Stimulated activated CD8-positive, alpha-beta memory T cell treated with anti-CD3 and anti-CD28 coated beads, Interleukin-15, amount 100 ng/mL, for 4 hours (primary cell): Measurements from ENCODE around the gene TAF13.
"Not testable (repeated sequence)": the region's sequence is repeated elsewhere in the genome, so short reads cannot be mapped to it uniquely, and the experiment has no call there.

Source experiments
- DNase-seq, 2 donors: peaks; one replicate each; pipeline ENCODE4 v3.0.0-alpha.2; 2020; ENCODE audit warnings: low read depth in 2 of 2

TAF13 gene

DNA sequence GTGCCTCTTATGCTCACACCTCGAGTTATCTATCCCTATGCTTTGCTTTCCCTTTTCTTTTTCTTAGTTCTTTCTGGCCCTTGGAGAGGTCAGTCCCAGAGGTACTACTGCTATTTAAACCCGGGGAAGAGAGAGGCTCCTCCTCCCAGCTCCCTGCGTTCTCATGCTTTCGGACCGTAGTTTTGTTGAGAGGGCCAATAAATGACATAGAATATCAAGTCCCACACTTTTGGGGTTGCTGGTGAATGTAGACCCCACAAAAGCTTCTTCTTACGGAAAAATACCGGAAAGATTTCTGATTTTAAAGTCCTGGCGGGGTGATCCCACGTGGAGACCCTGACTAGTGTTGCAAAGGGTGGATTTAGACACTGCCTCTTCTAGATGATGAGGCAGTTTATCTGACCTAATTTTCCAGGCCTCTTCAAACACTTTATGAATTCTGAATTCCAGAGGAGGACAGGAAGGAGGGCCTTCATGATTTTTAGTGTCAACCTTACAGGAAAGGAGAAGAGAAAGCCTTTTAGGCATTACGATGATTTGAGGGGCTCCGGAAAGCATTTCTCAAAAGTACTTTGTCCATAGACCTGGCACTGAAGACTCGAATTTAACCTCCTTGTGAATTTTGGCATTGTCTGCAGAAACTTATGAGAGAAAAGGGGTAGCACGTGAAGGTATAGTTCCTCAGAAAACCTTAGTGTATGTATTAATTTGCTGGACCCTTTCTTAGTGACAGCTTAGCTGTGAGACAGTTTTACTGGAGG is 15.5 kb upstream of the TAF13 start:
- no peak for DNase-seq

- peak; percentile 69 to 75 for DNase-seq
Observed at GRCh38 chr1:109090196-109091077, 14.6 kb upstream of the TAF13 start, which contains the start of gene TMEM167B. TSS of gene TMEM167B (plus strand) at chr1:109090764. CDS start at chr1:109090873, 109 bp downstream.

DNA sequence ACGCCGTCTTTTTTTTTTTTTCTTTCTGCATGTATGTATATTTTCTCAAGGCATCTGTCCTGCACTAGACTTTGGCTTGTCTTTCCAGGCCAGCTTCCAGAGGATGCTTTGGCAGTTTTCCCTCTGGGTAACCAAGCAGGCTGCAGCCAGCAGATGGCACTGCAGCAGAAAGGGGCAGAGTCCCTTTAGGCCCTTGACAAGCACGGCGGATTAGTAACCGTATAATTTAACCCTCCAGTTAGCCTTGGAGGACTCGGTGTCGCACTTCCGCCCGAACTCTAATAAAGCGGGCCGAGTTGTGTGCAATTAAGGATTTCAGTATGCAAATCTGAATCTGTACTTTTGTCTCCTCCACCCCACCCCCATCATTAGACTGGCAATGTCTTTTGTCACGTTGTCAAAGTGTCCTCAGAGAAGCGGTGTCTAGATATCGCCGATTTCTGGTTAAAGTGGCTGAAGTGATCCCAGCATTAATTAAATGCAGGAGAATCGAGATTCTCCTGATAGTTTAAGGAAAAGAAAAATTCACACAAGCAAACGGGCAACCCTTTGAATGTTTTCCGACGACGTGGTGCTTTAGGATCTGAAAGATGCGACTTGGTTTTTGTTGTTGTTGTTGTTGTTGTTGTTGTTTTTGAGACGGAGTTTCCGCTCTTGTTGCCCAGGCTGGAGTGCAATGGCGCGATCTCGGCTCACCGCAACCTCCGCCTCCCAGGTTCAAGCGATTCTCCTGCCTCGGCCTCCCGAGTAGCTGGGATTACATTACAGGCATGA is 13.6 kb upstream of the TAF13 start:
- no peak for DNase-seq

DNA sequence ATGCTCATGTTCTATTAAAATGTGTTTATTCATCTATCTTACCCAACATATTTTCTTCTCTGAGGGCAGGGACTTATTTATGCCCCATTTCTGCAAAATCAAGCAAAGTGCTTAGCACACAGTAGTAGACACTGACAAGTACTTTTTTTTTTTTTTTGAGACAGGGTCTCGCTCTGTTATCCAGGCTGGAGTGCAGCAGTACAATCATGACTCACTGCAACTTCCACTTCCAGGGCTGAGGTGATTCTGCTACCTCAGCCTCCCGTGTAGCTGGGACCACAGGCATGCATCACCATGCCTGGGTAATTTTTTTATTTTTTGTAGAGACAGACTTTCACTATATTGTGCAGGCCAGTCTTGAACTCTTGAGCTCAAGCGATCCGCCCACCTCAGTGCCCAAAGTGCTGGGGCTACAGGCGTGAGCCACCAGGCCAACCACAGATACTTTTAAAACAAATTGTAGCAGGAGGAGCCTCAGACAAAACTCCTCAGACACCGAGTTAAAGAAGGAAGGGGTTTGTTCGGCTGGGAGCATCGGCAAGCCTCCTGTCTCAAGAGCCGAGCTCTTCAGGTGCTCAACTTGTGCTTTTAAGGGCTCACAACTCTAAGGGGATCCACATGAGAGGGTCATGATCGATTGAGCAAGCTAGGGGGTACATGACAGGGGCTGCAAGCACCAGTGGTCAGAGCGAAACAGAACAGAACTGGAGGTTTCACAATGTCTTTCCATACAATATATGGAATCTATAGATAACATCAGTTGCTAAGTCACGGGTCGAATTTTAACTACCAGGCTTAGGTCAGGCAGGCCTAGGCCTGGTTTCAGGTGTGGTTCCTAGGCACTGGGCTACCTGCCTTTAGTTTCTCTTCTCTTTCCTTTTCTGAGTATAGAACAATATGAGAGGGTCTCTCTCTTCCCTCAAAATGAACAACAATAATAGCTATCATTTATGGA is 9.0 kb upstream of the TAF13 start:
- DNase-seq = no peak

GRCh38 chr1:109083923-109084322 is 8.1 kb upstream of the TAF13 start:
- DNase-seq = no peak

DNA sequence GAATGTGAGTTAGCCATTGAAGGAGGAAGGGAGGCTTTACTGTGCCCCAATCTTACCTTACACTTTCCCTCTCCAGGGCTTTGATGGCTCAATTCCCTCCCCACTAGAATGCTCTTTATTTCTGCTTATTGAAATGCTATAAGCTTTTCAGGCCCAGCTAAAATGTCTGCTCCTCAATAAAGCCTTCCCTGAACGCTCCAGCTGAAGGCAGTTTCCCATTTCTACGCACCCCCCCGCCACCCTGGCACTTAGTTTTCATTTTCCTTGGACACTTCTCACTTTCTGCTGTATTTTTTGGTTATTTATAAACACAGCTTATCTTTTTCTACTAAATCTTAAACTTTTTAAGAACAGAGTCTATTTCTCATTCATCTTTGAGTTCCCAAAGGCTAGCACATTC is 7.7 kb upstream of the TAF13 start:
- DNase-seq = no peak

- DNase-seq = no peak
Observed at GRCh38 chr1:109080441-109081082, 4.8 kb upstream of the TAF13 start.

DNA sequence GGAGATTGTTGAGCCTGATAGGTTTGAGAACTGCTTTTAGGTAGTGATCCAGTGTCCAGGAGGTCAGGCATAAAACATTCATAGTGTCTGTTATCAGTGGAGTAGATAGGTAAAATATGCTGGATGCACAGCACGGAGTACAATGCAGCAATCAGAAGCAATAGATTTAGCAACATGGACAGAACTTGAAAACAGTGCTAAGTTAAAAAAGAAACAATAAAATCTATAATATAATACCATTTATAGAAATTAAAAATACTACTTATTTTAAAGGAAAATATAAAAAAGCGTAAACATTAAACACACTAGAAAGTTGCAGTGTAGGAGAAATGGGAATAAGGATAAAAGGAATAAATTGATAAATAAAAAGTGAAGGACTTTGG is 3.4 kb upstream of the TAF13 start:
- DNase-seq = no peak

GRCh38 chr1:109078317-109078716 is 2.5 kb upstream of the TAF13 start:
- DNase-seq = no peak

GRCh38 chr1:109069294-109069693 is 6.5 kb downstream of the TAF13 start:
- no peak for DNase-seq

DNA sequence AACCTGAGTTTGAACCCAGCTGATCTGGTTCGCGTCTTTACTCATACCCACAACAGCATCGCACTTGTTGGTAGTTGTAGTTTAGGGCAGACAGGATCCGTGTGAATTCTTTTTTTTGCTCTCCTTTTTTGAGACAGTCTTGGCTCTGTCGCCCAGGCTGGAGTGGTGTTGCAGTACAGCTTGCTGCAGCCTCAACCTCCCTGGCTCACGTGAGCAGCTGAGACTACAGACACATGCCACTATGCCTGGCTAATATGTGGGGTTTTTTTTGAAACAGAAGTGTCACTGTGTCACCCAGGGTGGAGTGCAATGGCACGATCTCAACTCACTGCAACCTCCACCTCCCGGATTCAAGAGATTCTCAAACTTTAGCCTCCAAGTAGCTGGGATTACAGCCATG is 7.9 kb downstream of the TAF13 start:
- no peak for DNase-seq

DNA sequence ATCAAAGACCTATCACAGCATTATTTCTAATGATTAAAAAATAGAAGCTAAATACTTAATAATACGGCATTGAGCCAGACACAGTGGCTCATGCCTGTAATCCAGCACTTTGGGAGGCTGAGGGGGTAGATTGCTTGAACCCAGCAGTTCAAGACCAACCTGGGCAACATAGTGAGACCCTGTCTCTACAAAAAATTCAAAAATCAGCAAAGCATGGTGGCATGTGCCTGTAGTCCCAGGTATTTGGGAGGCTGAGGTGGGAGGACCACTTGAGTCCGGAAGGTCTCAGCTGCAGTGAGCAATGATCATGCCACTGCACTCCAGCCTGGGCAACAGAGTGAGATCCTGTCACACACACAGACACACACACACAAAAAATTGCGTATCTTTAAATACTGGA is 10.7 kb downstream of the TAF13 start:
- DNase-seq = no peak

- DNase-seq = no peak
Observed at GRCh38 chr1:109061183-109061582, 14.6 kb downstream of the TAF13 start.

DNA sequence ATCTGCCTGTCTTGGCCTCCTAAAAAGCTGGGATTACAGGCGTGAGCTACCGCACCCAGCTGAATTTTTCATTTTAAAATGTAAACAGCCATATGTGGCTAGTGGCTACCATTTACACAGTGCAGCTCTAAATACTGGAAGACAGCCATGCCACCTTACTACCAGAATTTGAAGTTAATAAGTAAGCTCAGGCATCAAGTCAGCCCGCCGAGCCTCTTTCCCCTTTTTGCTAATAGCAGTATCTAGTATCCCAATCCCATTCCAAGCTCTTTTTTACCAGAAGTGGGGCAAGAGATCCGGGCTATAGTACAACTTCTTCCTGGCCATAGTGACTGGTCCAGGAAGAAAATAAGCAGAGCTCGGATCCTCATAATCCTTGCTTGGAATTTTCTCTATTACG is 15.1 kb downstream of the TAF13 start:
- no peak for DNase-seq

DNA sequence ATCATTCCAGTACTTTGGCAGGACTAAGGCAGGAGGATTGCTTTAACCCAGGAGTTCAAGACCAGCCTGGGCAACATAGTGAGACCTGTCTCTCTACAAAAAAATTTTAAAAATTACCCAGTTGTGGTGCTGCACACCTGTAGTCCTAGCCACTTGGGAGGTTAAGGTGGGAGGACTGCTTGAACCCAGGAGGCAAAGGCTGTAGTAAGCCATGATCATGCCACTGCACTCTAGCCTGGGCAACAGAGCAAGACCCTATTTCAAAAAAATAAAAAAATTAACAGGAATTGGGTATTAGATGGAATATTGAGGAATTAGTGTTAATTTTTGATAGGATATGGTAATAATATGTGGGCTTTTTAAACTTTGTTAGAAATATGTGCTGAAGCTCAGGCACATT is 16.8 kb downstream of the TAF13 start:
- DNase-seq = no peak

GRCh38 chr1:109056064-109056463 is 19.7 kb downstream of the TAF13 start:
- DNase-seq = no peak

DNA sequence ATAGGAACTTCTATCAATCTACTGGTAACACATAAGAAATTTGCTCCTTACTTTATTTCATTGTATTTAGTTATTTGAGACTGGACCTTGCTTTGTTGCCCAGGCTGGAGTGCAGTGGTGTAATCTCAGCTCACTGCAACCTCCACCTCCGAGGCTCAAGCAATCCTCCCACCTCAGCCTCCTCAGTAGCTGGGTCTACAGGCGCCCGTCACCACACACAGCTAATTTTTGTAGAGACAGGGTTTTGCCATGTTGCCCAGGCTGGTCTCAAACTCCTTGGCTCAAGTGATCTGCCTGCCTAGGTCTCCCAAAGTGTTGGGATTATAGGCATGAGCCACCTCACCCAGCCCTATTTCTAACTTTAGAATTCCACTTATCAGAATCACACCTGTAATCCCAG is 23.7 kb downstream of the TAF13 start:
- not testable (repeated sequence) for DNase-seq

DNA sequence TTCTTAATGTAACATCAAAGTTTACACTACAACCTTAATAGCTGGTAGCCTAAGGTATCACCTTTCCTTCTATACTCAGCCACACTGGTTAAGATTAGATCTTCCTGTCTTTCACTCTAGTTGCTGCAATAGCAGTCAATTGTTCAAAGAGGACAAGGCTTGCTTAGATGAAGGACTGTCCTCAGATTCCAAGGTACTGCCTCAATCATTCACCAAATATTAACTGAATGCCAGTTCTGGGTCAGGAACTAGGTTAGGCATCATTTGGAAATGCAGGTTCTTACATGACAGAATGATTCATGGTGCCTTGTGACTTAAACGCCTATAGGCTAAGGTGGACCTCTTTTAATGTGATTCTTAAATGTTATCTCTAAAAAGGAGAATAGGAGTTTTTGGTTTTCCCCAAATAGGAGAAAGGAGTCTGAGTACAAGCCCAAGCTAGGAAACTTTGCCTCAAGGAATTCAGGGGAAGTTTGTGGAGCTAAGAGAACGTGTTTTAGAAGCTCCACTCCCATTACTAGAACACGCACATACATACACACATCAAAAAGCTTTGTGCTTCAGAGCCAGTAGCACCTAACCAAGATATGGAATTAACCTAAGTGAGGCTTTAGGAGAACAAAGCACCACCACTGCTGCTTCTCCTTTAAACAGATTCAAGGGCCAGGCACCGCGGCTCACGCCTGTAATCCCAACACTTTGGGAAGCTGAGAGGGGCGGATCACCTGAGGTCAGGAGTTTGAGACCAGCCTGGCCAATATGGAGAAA is 25.4 kb downstream of the TAF13 start:
- no peak for DNase-seq

GRCh38 chr1:109048335-109048734 is 27.5 kb downstream of the TAF13 start:
- DNase-seq = no peak

GRCh38 chr1:109047339-109047738 is 28.5 kb downstream of the TAF13 start:
- DNase-seq = no peak
